HG03135 (cell line): ENCODE data around the gene BICDL1.

Experiments
- ATAC-seq: cut with Tn5 transposase; IDR thresholded peaks from one replicate; pipeline ENCODE4 v1.9.1; 2021; ENCODE audit warnings: mild to moderate bottlenecking, moderate library complexity; ENCODE audit not compliant: unreplicated experiment

The BICDL1 gene

DNA sequence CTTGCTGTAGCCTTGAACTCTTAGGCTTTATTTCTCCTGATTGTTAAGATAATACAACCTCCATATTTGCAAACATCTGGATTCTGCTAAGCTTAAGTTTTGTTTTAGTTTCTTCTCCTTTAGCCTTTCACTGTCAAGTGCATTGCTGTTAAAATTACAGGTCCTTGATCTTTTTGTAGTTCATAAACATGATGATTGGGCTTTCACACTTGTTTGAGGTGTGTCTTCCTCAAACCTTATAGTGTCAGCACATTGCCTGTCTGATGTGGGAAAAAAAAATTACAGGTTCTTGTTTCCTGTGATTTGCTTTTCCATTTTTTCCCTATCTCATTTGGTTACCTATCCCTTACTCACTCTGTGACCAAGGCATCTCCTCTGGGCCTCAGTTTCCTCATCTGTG, 59.2 kb downstream of the BICDL1 start:
- no peak for ATAC-seq

DNA sequence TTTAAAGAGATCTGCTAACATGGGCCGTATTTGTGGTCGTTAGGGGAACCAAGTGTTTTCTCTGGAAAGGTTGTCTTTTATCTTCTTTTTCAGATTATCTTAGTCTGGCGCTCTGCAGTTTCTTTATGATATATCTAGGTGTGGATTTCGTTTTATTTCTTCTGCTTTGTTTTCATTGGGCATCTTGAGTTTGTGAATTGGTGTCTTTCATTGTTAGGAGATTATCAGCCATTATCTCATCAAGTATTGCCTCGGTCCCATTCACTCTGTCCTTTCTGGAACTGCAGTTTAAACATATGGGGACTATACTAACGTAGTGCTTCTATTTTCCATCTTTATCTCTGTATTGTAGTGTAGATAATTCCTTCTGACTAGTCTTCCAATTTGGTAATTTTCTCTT, 60.4 kb downstream of the BICDL1 start:
- ATAC-seq = no peak

GRCh38 chr12:120051535-120051934, 62.5 kb downstream of the BICDL1 start:
- ATAC-seq = no peak

GRCh38 chr12:120054293-120054692, 65.3 kb downstream of the BICDL1 start:
- ATAC-seq = no peak

- no peak for ATAC-seq
Measured at GRCh38 chr12:120055231-120056000, 66.4 kb downstream of the BICDL1 start.

GRCh38 chr12:120056739-120057138, 67.7 kb downstream of the BICDL1 start:
- ATAC-seq = no peak

- ATAC-seq = no peak
Measured at GRCh38 chr12:120060196-120060595, 71.2 kb downstream of the BICDL1 start.

DNA sequence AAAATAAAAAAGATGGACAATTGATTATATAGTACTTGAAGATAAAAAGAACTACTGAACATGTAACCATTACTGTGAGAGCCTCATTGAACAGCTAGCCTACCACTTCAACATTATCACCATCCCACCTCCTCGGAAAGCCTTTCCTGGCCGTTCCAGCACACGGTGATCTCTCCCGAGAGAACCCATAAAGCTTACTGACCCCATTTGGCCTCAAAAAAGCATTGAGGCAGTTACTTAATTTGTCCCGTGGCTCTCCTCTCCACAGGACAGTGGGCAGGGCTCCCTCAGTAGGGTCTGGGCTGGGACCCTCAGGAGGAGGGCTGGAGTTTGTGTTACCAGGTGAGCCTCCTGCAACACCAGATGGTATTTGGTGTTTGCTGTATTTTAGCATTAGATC, 71.7 kb downstream of the BICDL1 start:
- no peak for ATAC-seq

DNA sequence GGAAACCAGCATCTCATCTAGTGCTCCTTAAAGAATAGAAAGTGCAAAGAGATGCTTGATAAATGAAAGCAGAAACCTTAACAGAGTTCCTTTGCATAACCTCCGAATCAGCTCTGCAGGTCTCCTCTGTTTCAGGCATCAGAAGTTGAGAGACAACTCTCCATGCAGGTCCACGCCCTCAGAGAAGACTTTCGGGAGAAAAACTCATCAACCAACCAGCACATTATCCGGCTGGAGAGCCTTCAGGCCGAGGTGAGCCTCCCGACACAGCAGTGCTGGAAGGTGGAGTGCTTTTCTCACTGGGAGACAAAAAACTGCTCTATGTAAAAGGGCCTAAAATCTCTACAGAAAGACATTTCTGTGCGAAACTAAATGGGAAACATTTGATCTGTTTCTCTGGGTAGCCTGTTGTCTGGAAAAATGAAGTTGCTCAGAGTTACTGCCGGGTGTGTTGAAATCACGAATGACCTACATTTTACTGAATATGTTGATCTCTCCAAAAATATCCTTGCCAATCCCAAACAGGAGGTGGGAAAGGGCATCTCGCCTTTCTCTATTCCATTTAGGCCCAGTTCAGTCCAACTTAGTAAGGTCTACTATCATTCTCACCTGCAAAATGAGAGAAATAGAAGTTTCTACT, 72.7 kb downstream of the BICDL1 start:
- no peak for ATAC-seq

DNA sequence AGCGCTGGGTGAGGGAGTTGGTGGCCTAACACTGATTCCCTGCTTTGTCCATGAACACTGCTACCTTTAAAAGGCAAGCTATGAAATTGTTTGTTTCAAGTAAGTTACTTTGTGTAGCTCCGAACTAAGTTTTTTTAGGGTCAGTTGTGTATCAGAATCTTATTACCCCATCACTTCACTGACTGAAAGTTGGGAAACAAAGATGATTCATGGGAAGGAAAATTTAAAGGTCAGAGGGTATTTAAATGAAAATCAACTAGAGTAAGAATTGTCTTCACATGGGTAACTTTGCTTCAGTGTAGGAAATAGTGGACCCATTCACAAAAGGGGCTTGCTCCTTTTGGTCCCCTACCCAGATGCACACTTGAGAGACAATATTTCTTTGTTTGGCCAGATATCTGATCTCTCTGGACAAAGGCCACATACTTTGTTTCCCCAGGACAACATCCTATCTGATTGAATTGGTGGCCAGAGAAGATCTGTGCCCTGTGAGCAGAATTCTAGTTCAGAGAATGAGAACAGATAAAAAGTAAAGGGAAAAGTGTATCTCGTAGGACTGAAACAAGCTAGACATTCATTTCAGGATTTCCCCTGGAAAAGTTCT, 74.0 kb downstream of the BICDL1 start:
- no peak for ATAC-seq

- no peak for ATAC-seq
Measured at GRCh38 chr12:120064054-120064940, 75.3 kb downstream of the BICDL1 start.

GRCh38 chr12:120065472-120065871, 76.4 kb downstream of the BICDL1 start:
- no peak for ATAC-seq

GRCh38 chr12:120066341-120066740, 77.3 kb downstream of the BICDL1 start:
- no peak for ATAC-seq

- no peak for ATAC-seq
Measured at GRCh38 chr12:120067084-120067869, 78.2 kb downstream of the BICDL1 start.

DNA sequence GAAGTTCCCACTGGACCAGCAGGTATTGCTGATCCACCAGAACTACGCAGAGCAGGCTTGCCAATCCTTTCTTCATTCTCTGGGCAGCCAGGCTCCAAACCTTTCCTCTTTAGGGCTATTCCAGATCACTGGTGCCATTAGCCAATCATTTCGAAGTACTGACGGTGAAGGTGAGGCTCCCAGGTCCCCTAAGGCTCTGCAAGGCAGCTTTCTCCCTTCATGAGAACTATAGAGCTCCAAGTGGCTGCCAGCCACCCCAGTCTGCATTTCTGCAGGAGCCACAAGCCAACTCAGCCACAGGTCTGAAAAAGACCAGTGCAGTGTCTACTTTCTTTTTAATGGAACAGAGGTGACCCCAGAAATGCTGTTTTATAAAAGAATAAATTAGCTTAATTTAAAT, 78.9 kb downstream of the BICDL1 start:
- no peak for ATAC-seq

DNA sequence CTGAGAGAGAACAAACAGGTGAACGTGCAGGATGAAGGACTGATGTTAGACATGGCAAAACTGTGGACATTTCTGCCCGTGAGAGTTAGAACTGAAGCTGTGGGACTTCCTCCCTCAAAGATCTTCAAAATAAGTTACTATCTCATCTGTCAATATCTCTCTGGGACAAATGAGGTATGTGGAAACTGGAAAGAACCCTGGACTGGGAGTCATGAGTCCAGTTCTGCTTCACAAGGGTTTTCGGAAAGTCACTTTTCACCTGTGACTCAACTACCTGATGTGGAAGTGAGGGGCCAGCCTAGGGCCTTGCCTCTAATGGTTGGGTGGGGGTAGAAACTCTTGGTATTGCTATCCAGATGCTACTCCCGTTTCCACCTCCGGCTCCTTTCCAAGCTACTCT, 80.2 kb downstream of the BICDL1 start:
- no peak for ATAC-seq

DNA sequence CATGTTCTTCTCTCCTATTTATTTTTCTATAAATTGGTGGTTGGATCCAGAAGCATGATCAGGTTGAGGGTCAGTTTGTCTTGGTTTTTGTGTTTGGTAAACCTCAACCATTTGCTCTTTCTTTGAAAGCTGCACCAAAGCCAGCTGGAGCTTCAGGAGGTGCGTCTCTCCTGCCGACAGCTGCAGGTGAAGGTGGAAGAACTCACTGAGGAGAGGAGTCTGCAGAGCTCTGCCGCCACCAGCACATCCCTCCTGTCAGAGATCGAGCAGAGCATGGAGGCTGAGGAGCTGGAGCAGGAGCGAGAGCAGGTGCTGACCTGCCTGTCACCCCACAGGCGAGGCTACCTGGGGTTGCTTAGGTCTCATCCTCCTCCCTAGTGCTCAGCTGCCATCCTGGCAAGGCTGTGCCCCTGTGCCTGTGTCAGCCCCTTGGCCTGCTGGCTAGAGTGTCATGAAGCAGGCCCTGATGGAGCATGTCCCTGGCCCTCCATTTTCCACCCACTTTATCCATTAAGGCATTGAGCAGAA, 82.5 kb downstream of the BICDL1 start:
- ATAC-seq = no peak

GRCh38 chr12:120072472-120073249, 83.6 kb downstream of the BICDL1 start:
- no peak for ATAC-seq

DNA sequence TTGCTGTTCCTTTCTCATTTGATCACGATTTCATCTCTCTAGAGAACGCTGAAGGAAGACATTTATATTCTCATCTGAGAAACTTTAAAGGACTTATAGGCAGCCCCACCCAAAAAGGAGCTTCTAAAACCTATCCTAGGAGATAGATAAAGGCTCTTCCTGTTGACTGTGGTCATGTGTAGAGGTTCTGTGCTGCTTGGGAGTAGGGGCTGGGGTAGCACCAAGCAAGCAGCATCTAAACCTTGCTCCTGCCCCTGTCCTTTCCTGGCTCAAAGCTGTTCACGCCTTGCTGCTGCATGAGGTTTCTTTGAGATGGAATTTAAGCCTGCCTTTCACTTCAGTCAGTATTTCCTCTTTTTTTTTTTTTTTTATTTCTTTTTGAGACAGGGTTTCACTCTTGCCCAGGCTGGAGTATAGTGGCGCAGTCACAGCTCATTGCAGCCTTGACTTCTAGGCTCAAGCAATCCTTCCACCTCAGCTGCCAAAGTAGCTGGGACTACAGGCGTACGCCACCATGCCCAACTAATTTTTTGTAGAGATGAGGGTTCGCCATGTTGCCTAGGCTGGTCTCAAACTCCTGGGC, 86.1 kb downstream of the BICDL1 start:
- ATAC-seq = no peak
